ENCODE measurements around the gene TTLL8.
"Not testable (repeated sequence)": the region's sequence is repeated elsewhere in the genome, so short reads cannot be mapped to it uniquely, and the experiment has no call there.

TTLL8 gene

GRCh38 chr22:50058061-50058905 is at the start of gene TTLL8:
Gene TTLL8 (minus strand): TSS chr22:50058298.
- peak within 1 kb of the TSS; percentile 28 for H3K4me3 ChIP-seq (ENCODE audit: low read depth, low read length)

- H3K4me3 ChIP-seq (ENCODE audit: low read depth, low read length) = no peak overlapping the region
These were observed 49.4 kb upstream of the TTLL8 start for GRCh38 chr22:50107529-50107928.

- no peak overlapping the region for H3K4me3 ChIP-seq (ENCODE audit: low read depth, low read length)
These were observed 47.4 kb upstream of the TTLL8 start for GRCh38 chr22:50105208-50106100.

DNA sequence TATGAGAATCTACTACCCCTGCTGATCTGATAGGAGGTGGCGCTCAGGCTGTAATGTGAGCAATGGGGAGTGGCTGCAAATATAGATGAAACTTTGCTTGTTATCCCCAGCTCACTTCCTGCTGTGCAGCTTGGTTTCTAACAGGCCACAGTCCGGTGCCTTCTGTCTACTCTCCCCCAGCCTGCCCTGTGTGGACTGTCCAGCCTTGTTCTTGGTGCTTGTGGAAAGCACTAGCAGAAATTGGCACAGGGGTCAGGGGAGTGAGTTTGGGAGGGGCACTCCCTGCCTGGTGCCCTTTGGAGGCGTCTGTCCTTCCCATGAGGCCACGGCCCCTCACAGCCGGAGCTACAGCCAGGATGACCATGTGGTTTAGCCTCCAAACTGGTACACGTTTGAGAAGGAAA is 46.0 kb upstream of the TTLL8 start:
- no peak overlapping the region for H3K4me3 ChIP-seq (ENCODE audit: low read depth, low read length)

DNA sequence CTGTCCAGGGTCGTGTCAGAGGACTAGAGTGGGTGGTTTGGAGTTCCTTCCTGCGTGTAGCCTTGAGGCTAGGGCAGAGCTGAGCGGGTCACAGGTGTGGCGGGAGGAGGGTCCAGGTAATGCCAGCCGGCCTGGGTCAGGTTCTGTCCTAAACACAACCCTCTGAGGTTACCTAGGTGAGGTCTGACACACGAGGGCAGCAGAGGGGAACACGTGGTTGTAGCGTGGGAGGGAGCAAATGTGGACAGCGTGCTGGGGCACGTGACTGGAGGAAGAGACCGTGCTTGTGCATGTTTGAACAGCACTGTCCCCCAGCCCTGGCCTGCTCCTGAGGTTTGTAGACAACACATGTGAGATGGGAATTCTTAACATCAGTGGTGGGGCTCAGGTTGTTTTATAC is 44.8 kb upstream of the TTLL8 start:
- H3K4me3 ChIP-seq (ENCODE audit: low read depth, low read length) = no peak overlapping the region

GRCh38 chr22:50101870-50102565 is 43.9 kb upstream of the TTLL8 start:
- no peak overlapping the region for H3K4me3 ChIP-seq (ENCODE audit: low read depth, low read length)

DNA sequence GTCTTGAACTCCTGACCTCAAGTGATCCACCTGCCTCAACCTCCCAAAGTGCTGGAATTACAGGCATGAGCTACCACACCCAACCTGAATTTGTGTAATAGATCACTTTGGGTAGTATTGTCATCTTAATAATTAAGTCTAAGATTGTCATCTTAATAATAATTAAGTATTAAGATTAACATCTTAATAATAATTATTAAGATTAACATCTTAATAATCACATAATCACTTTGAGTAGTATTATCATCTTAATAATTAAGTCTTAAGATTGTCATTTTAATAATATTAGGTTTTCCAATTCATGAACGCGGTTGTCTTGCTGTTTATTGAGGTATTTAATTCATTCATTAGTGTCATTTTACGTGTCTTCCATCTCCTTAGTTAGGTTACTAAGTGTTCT is 40.0 kb upstream of the TTLL8 start:
- no peak overlapping the region for H3K4me3 ChIP-seq (ENCODE audit: low read depth, low read length)

- H3K4me3 ChIP-seq (ENCODE audit: low read depth, low read length) = no peak overlapping the region
These were observed 34.2 kb upstream of the TTLL8 start for GRCh38 chr22:50092342-50092741.

- H3K4me3 ChIP-seq (ENCODE audit: low read depth, low read length) = no peak overlapping the region
These were observed 33.1 kb upstream of the TTLL8 start for GRCh38 chr22:50091092-50091768.

DNA sequence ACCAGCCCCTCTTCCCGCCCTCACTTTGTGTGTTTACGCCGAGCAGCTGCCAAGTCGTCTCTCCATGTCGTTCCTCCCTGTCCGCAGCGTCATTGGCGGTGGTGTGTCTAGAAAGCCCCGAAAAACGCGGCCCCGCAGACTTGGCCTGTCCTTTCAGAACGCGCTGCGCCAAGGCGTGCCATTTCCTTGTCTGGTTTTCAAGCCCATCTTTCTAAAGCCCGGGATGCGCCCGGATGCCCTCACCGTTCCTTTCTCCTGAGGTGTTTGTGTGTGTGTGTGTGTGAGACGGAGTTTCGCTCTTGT is 32.3 kb upstream of the TTLL8 start:
- H3K4me3 ChIP-seq (ENCODE audit: low read depth, low read length) = no peak overlapping the region

DNA sequence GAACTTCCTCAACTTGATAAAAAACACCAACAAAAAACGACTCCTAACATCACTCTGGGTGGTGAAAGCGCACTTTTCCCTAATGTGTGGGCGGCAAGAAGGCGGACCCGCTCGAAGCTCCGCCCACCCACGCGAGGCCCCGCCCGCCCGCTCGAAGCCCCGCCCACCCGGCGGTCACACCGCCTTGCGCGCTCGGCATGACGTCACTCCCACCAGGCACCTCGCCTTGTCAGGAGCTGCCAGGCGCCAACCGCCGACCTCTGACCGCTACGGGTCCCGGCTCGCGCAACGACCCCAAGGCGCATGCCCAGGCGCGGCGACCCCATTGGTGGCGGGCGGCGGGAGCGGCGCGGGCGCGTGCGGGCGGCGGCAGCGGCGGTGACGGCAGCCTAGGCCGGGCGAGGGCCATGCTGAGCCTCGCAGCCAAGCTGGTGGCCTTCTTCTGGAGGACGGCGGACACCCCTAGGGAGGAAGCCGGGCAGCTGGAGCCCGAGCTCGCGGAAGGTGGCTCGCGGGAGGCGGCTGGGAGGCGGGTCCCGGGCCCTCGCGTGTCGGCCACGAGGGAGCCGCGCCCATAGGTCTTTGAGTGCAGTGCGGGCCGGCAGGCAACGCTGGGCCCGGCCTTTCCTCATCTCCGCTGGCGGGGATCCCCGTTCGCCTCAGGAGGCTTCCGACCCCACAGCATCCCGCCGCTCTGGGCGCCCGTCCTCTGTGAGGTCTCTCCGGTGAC is 31.7 kb upstream of the TTLL8 start, which contains the start of gene MOV10L1:
TSS of gene MOV10L1 (plus strand) at position 325 of the 730 bp plus-strand sequence. CDS start at position 408, 83 bp downstream.
- H3K4me3 ChIP-seq (ENCODE audit: low read depth, low read length) = no peak within 1 kb of the TSS

DNA sequence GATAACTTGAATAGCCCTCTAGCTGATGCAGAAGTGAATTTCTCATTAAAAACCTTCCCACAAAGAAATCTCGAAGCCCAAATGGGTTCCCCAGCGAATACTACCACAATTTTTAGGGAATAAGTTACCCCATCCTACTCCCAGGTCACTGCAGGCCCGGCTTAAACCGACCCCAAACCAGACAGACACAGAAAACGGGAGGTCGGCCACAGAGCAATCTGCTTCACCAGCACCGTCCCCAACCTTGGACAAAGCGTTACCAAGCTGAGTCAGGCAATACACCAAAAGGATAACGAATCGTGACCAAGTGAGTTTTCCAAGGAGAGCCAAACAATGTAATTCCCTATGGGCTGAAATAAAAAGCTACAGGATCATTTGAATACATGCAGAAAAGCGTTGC is 31.1 kb upstream of the TTLL8 start:
- H3K4me3 ChIP-seq (ENCODE audit: low read depth, low read length) = no peak overlapping the region

GRCh38 chr22:50088096-50088495 is 30.0 kb upstream of the TTLL8 start:
- H3K4me3 ChIP-seq (ENCODE audit: low read depth, low read length) = no peak overlapping the region

- no peak overlapping the region for H3K4me3 ChIP-seq (ENCODE audit: low read depth, low read length)
These were observed 29.5 kb upstream of the TTLL8 start for GRCh38 chr22:50087646-50088045.

DNA sequence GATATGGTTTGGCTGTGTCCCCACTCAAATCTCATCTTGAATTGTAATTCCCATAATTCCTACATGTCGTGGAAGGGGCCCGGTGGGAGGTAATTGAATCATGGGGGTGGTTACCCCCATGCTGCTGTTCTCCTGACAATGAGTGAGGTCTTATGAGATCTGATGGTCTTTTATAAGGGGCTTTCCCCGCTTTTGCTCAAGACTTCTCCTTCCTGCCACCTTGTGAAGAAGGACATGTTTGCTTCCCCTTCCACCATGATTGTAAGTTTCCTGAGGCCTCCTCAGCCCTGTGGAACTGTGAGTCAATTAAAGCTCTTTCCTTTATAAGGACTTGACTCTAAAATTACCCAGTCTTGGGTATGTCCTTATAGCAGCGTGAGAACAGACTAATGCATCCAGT is 28.9 kb upstream of the TTLL8 start:
- H3K4me3 ChIP-seq (ENCODE audit: low read depth, low read length) = not testable (repeated sequence)

DNA sequence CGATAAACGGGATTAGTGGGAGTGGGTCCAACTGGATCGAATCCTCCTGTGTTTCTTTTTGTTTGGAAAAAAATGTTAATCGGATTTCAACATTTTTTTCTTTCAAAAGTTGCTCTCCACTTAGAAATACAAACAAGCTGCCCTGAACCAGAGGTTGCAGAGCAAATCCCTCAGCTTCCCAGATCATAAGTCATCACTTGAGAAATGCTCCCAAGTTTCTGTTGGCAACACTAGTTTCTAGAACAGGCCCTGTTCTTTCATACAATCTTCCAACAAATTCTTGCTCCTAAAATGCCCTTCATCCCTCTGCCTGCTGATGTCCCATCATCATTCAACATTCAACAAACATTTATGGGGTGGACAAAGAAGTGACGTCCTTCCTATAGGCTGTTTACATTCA is 28.4 kb upstream of the TTLL8 start:
- H3K4me3 ChIP-seq (ENCODE audit: low read depth, low read length) = no peak overlapping the region

GRCh38 chr22:50085211-50085972 is 27.3 kb upstream of the TTLL8 start, which contains the start of gene MLC1:
Gene MLC1 (minus strand): TSS chr22:50085426. CDS start chr22:50084902, 524 bp downstream.
- no peak within 1 kb of the TSS for H3K4me3 ChIP-seq (ENCODE audit: low read depth, low read length)

DNA sequence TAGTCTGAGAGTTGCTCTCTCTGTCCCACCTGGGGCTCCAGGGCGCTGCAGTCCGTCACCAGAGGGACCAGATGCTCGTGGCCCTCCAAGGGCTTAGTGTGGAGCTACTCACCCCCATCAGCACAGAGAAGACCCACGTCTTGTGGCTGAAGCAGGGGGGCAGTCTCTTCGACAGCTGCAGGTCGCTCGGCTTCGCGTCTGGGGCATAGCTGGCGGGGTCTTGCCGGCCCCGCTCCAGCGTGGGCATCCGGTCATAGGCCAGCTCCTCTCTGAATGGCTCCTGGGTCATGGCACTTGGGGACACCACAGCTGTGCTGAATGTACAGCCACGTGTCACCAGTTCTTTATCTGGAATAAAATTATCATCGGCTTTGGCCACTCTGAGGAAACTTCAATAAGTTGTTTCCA is 26.5 kb upstream of the TTLL8 start:
- no peak overlapping the region for H3K4me3 ChIP-seq (ENCODE audit: low read depth, low read length)

DNA sequence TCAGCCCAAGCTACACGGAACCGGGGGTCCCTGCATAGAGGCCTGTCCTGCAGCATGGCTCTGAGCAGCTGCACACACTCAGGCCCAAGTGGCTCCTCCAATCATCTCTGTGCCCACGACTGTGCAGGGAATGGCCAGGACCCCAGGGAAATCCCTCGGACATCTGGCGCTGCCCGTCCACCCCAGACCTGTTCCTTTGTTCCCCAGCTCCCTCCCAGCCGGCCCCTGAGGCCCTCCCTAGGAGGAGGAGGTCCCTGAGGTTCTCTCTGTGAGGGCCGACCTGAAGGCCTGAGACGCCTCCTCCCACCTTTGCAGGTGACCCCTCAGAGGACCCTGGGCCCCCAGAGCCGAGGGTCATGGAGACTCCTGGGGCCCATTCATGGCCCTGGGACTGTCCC is 26.0 kb upstream of the TTLL8 start:
- H3K4me3 ChIP-seq (ENCODE audit: low read depth, low read length) = no peak overlapping the region
